Aorta (tissue), 5 donors: ENCODE measurements around the gene NOXA1. TPM values are rescaled to one million over a fixed set of nuclear protein-coding genes. Genes with fewer than 3 reads are reported as not detected.
A peak's percentile ranks its signal among the peaks of the same experiment; 100 is the strongest.

Source experiments
- ATAC-seq: fragments of 200-7000 bp; cut with Tn5 transposase; one replicate; pipeline ENCODE4 v1.9.1; 2022; ENCODE audit warnings: moderate library complexity; ENCODE audit not compliant: low FRiP score
- DNase-seq, 2 donors: peaks; one replicate each; pipeline ENCODE4 v3.0.0-alpha.2; 2020
- H3K27ac ChIP-seq, 2 donors: one replicate each; pipeline ENCODE4 v1.5.1; 2013; ENCODE audit warnings: low read length in 2 of 2, mild to moderate bottlenecking in 2 of 2, moderate library complexity in 2 of 2, control low read depth in 1 of 2, inconsistent platforms in 1 of 2, low read depth in 1 of 2
- H3K27me3 ChIP-seq, 2 donors: one replicate each; pipeline ENCODE4 v1.6.1; 2013; ENCODE audit warnings: control low read depth in 1 of 2, low read length in 1 of 2, mild to moderate bottlenecking in 1 of 2, moderate library complexity in 1 of 2; ENCODE audit not compliant: insufficient read depth in 2 of 2, control insufficient read depth in 1 of 2
- H3K36me3 ChIP-seq, 2 donors: one replicate each; pipeline ENCODE4 v1.6.1; 2013; ENCODE audit warnings: control low read depth in 1 of 2, low read length in 1 of 2, mild to moderate bottlenecking in 1 of 2; ENCODE audit not compliant: insufficient read depth in 2 of 2, control insufficient read depth in 1 of 2
- H3K4me1 ChIP-seq, 2 donors: one replicate each; pipeline ENCODE4 v1.6.1; 2013; ENCODE audit warnings: low read length in 2 of 2, control low read depth in 1 of 2, mild to moderate bottlenecking in 1 of 2, moderate library complexity in 1 of 2; ENCODE audit not compliant: insufficient read depth in 2 of 2, control insufficient read depth in 1 of 2
- H3K4me3 ChIP-seq, 2 donors: one replicate each; pipeline ENCODE4 v1.5.1; 2013; ENCODE audit warnings: low read length in 2 of 2, control low read depth in 1 of 2, mild to moderate bottlenecking in 1 of 2
- H3K9me3 ChIP-seq: one replicate; pipeline ENCODE4 v1.6.1; 2013; ENCODE audit warnings: mild to moderate bottlenecking, low read length; ENCODE audit not compliant: control insufficient read depth
- WGBS, 2 donors: extraction: QIAGEN DNeasy Blood & Tissue Kit; methylation state at CpG; one replicate each; pipeline ENCODE4 v1.1.7; 2013; 5-methylcytosine and 5-hydroxymethylcytosine counted together
- intact Hi-C, 2 donors: fragments of 100-400 bp; cut with DNase I; formaldehyde crosslinking; loops; one replicate each; pipeline versions ENCODE4 v1.14.2 to v1.15.0; 2022
- polyA plus RNA-seq, 2 donors: library from polyadenylated mRNA; stranded (reverse); fragments of 200-250 nt; gene quantifications; one replicate each; pipeline ENCODE4 v1.2.3, GENCODE V29; 2013
- total RNA-seq, 2 donors: library from RNA; stranded (reverse); fragmentation: NEBNext Ultra II Directional; extraction: Animal tissue kit (Norgen Biotek cat#: 25700); gene quantifications; one replicate each; pipeline ENCODE4 v1.2.1, GENCODE V29; 2021
- donor health status: healthy with polysubstance abuse.
- donor health status: Bipolar disorder and iron deficiency.
- donor health status: DM: no; HTN: no; CAD: no.
- donor health status: DM: no; HTN: no; CAD: no.
- donor health status: DM: yes; HTN: yes; CAD: no.

NOXA1 gene
- total and polyA plus RNA-seq, 4 donors = 2.9 to 12.6 (median 6.3) TPM

- intact Hi-C loops = no loop called here
- H3K4me3 ChIP-seq = no peak overlapping the region
- DNase-seq (peak; percentile 51 to 73), ATAC-seq (no peak)
- no peaks in the 10 kb centered on the region for H3K27me3 ChIP-seq
- peaks cover 0 to 1% of the 10 kb centered on the region in 2 donors for H3K36me3 ChIP-seq
- 90 to 92% methylated on average over 17 of the region's 17 CpGs for WGBS, 2 donors
- H3K27ac ChIP-seq = no peak overlapping the region
- H3K4me1 ChIP-seq = peaks cover 0 to 4% of the 10 kb centered on the region in 2 donors
- no peaks in the 10 kb centered on the region for H3K9me3 ChIP-seq
These were observed 29.0 kb downstream of the NOXA1 start for GRCh38 chr9:137452006-137452760.

DNA sequence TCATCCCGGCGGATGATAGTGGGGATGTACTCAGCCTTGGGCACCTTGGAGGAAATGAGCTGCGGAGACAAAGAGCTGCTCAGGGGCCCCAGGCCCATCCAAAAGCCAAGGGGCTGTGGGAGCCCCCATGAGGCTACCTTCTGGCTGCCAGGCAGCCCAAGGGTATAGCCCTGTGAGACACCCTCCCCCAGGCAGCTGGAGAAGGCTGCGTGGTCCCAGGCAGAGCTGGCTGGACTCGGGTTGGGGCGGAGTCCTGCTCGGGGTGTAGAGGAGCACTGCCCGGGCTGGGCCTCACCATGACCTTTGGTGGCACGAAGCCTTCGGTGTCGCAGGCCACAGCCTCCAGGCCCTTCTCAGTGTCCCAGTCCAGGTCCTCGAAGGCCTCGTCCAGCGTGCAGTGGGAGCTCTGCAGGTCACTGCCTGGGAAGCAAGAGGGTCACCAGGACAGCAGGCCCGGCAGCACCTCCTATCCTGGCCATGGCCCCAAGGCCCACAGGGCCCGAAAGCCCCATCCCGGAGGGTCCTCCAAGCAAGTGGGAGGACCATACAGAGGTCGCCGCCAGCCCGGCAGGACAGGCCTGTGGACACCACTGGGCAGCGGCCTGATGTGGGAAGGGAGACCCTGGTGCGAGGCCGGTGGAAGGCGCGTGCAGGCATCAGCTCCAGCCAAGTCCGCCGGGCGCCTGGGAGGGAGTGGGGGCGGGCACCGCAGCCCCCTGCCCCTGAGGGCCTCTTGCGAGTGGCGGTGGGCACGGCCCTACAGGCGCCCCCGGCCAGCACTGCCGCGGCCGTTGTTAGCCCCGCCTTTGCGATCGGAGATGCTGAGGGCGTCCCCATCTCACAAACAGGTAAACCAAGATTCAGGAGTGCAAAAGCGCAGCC, 29.8 kb downstream of the NOXA1 start:
- DNase-seq (peak; percentile 68 to 78), ATAC-seq (no peak)
- H3K27me3 ChIP-seq = no peaks in the 10 kb centered on the region
- no peaks in the 10 kb centered on the region for H3K9me3 ChIP-seq
- intact Hi-C loops = no loop called here
- WGBS, 2 donors = 87 to 88% methylated on average over 43 of the region's 43 CpGs
- H3K36me3 ChIP-seq = peaks cover 0 to 1% of the 10 kb centered on the region in 2 donors
- H3K27ac ChIP-seq = no peak overlapping the region
- H3K4me3 ChIP-seq = no peak overlapping the region
- peaks cover 0 to 4% of the 10 kb centered on the region in 2 donors for H3K4me1 ChIP-seq

- Histone ChIP-seq H3K27me3 (no peaks in the 10 kb centered on the region), H3K27ac (no peak overlapping the region), H3K36me3 (peaks cover 0 to 1% of the 10 kb centered on the region in 2 donors), H3K4me1 (peaks cover 0 to 4% of the 10 kb centered on the region in 2 donors), H3K9me3 (no peaks in the 10 kb centered on the region), H3K4me3 (no peak overlapping the region)
- peak; percentile 87 to 91 for DNase-seq
- peak; percentile 56 for ATAC-seq
- intact Hi-C loops = no loop called here
- 65 to 71% methylated on average over 23 to 25 of the region's 25 CpGs for WGBS, 2 donors
These were observed 30.5 kb downstream of the NOXA1 start for GRCh38 chr9:137453643-137454081.

GRCh38 chr9:137454145-137454596, 31.0 kb downstream of the NOXA1 start:
- intact Hi-C loops = no loop called here
- H3K27ac ChIP-seq = no peak overlapping the region
- H3K27me3 ChIP-seq = no peaks in the 10 kb centered on the region
- H3K9me3 ChIP-seq = no peaks in the 10 kb centered on the region
- 50 to 52% methylated on average over 15 to 23 of the region's 24 CpGs for WGBS, 2 donors
- ATAC-seq = no peak
- peaks cover 0 to 1% of the 10 kb centered on the region in 2 donors for H3K36me3 ChIP-seq
- peak; percentile 80 to 87 for DNase-seq
- no peak overlapping the region for H3K4me3 ChIP-seq
- H3K4me1 ChIP-seq = peaks cover 0 to 4% of the 10 kb centered on the region in 2 donors

GRCh38 chr9:137454597-137455358, 31.6 kb downstream of the NOXA1 start:
- DNase-seq (peak; percentile 59 to 79), ATAC-seq (peak; percentile 6)
- intact Hi-C loops = no loop called here
- WGBS, 2 donors = 47 to 52% methylated on average over 30 of the region's 30 CpGs
- no peaks in the 10 kb centered on the region for H3K9me3 ChIP-seq
- no peak overlapping the region for H3K4me3 ChIP-seq
- peaks cover 0 to 4% of the 10 kb centered on the region in 2 donors for H3K4me1 ChIP-seq
- H3K36me3 ChIP-seq = peaks cover 0 to 1% of the 10 kb centered on the region in 2 donors
- H3K27ac ChIP-seq = no peak overlapping the region
- no peaks in the 10 kb centered on the region for H3K27me3 ChIP-seq

- 73 to 74% methylated on average over 18 of the region's 18 CpGs for WGBS, 2 donors
- ATAC-seq (no peak), DNase-seq (peak; percentile 48 to 61)
- H3K27ac ChIP-seq = peak overlapping the region in 1 of 2 donors; percentile 4
- no peak overlapping the region for H3K4me3 ChIP-seq
- intact Hi-C loops = no loop called here
- no peaks in the 10 kb centered on the region for H3K9me3 ChIP-seq
- no peaks in the 10 kb centered on the region for H3K27me3 ChIP-seq
- H3K4me1 ChIP-seq = peaks cover 0 to 4% of the 10 kb centered on the region in 2 donors
- H3K36me3 ChIP-seq = peaks cover 0 to 1% of the 10 kb centered on the region in 2 donors
These were observed 32.3 kb downstream of the NOXA1 start for GRCh38 chr9:137455359-137455991.

DNA sequence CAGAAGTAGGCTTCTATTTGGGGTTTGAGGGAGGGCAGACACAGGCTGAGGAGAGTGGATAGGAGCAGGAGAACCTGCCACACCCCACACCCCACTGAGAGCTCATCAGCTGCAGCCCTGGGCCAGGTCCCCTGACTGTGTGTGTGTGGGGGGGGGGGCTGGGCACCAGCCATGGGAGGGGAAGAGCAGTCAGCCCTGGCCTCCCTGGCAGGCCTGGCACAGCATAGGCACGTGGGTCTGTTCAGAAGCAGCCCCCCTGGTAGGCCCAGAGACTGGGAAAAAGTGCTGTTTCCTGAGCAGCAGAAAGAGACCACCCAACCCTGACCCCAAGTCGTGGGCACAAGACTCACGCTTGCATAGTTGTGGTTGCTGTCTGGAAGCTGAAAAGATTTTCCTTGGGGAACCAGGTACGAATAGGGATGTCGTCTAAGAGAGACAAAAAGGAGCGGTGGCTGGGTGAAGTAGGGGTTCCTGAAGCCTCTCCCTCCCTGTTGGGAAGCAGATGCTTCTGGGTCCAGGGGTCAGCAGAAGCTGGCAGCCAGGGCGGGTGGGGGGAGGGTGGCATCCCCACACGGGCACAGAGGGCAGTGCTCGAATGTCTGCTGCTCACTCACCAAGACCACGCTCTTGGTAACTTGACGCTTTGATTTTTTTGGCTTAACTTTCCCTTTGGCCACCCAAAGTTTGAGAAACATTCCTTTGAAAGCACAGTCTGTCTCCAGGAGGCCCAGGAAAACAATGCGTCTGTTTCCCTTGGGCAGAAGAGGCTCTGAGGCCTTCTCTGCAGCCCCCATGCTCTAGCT, 33.1 kb downstream of the NOXA1 start:
- Histone ChIP-seq H3K27me3 (no peaks in the 10 kb centered on the region), H3K27ac (peak overlapping the region; percentile 69 to 97), H3K9me3 (no peaks in the 10 kb centered on the region), H3K36me3 (peaks cover 0 to 1% of the 10 kb centered on the region in 2 donors), H3K4me3 (peak overlapping the region in 1 of 2 donors; percentile 27), H3K4me1 (peaks cover 0 to 4% of the 10 kb centered on the region in 2 donors)
- DNase-seq (peak; percentile 44 to 70), ATAC-seq (no peak)
- 11 to 13% methylated on average over 12 of the region's 12 CpGs for WGBS, 2 donors
- intact Hi-C loops = no loop called here
